ENCODE measurements around the gene TCP1. TPM values are rescaled to one million over a fixed set of nuclear protein-coding genes. Genes with fewer than 3 reads are reported as not detected.
"Not testable (repeated sequence)": the region's sequence is repeated elsewhere in the genome, so short reads cannot be mapped to it uniquely, and the experiment has no call there.

The TCP1 gene
- total and polyA plus RNA-seq, 2 donors (not counting 3 experiments of a cell fraction or from before 2014, with no cell fraction given): 168 to 302 TPM

DNA sequence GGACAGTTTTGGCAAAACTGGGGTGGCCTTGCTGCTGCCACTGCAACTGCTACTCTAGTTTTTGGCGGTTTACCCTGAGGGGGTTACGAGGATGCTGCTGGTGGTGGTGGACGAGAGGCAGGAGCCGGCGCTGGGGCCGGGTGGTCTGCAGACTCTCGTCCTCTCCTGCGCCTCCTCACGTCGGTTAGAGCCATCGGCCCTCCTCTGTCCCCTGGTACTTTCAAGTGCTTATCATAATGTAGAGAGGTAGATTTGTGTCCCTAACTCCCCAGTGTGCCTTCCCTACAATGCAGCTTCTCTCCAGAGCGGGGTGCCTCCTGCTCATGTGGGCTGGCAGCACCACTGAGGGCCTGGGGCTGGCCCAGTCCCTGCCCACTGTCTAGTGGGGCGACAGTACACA lies 36.6 kb upstream of the TCP1 start:
- Histone ChIP-seq H3K79me2 (ENCODE audit: control insufficient read depth, insufficient read depth, low read length) (no peaks in the 10 kb centered on the region), H3K36me3 (ENCODE audit: control insufficient read depth in 2 of 2, extremely low read depth in 1 of 2, insufficient read depth in 2 of 2, low read length in 2 of 2) (no peaks in the 10 kb centered on the region), H3K9me3 (replicated peaks; ENCODE audit: control insufficient read depth, insufficient read depth, low read length) (no peaks in the 10 kb centered on the region), H3K27ac (ENCODE audit: insufficient read depth, low read depth, low read length) (no peak overlapping the region), H3K4me2 (ENCODE audit: insufficient read depth, low read length) (no peak overlapping the region), H3K27me3 (ENCODE audit: control insufficient read depth in 2 of 2, insufficient read depth in 2 of 2, low read length in 2 of 2) (peaks cover 0 to 2% of the 10 kb centered on the region in 2 experiments), H3K4me3 (replicated peaks in 1 of 3; ENCODE audit: insufficient read depth in 1 of 3, low read depth in 1 of 3, low read length in 3 of 3) (no peak overlapping the region), H3K4me1 (ENCODE audit: control insufficient read depth, extremely low read depth, insufficient read depth, low read length) (peaks cover 5% of the 10 kb centered on the region), H3K9me1 (replicated peaks; ENCODE audit: control insufficient read depth, extremely low read depth, insufficient read depth, low read length) (no peaks in the 10 kb centered on the region), H2AFZ (ENCODE audit: low read depth, low read length) (no peak overlapping the region), H3K9ac (replicated peaks; ENCODE audit: extremely low read depth, insufficient read depth, low read length) (no peak overlapping the region), H4K20me1 (replicated peaks; ENCODE audit: control insufficient read depth, extremely low read depth, insufficient read depth, low read length) (no peaks in the 10 kb centered on the region)
- CTCF ChIA-PET: no interaction called here
- dilution Hi-C loops (cut with MboI; ENCODE audit: extremely low pct_ligation_motif_present, low sequenced_read_pairs): no loop called here
- FAIRE-seq: no peak
- TF ChIP-seq, protein P1, sequence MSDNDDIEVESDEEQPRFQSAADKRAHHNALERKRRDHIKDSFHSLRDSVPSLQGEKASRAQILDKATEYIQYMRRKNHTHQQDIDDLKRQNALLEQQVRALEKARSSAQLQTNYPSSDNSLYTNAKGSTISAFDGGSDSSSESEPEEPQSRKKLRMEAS (IDR thresholded peaks at IDR 0.05; ENCODE audit: insufficient read depth, insufficient read length): no peak
- TF ChIP-seq EZH2 (IDR thresholded peaks at IDR 0.05; ENCODE audit: borderline replicate concordance, low read depth, low read length, severe bottlenecking): no peak
- no peak for TF ChIP-seq JUN (IDR thresholded peaks at IDR 0.05; ENCODE audit: borderline replicate concordance, insufficient read depth, insufficient read length, low read depth)
- no peak for TF ChIP-seq POLR2AphosphoS5 (IDR thresholded peaks at IDR 0.05; ENCODE audit: insufficient read depth, low read depth, low read length)
- no peak for TF ChIP-seq FOS (IDR thresholded peaks at IDR 0.05; ENCODE audit: borderline replicate concordance, insufficient read depth, low read length)
- TF ChIP-seq MYC (IDR thresholded peaks at IDR 0.05; ENCODE audit: low read depth, low read length): no peak
- no peak for TF ChIP-seq GATA2 (IDR thresholded peaks at IDR 0.05; ENCODE audit: insufficient read depth, insufficient read length, low read depth, low read length)
- TF ChIP-seq POLR2A (IDR thresholded peaks at IDR 0.05; ENCODE audit: low read depth, low read length): no peak
- no TSS peak for BruUV-seq (replicated peaks)
- intact Hi-C loops (cut with micrococcal nuclease): no loop called here
- no peak for DNase-seq (ENCODE audit: low read depth, low spot score)
- POLR2A ChIA-PET: no interaction called here

DNA sequence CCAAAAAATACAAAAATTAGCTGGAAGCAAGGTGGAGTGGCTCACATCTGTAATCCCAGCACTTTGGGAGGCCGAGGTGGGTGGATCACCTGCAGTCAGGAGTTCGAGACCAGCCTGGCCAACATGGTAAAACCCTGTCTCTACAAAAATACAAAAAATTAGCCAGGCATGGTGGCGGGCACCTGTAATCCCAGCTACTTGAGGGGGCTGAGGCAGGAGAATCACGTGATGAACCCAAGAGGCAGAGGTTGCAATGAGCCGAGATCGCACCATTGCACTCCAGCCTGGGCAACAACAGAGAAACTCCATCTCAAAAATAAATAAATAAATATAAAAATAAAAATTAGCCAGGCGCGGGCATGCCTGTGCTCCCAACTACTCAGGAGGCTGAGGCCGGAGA lies 35.3 kb upstream of the TCP1 start:
- H3K9me3 ChIP-seq (replicated peaks; ENCODE audit: control insufficient read depth, insufficient read depth, low read length); H3K4me1 ChIP-seq (ENCODE audit: control insufficient read depth, extremely low read depth, insufficient read depth, low read length); H3K4me2 ChIP-seq (ENCODE audit: insufficient read depth, low read length); H3K36me3 ChIP-seq (ENCODE audit: control insufficient read depth in 2 of 2, extremely low read depth in 1 of 2, insufficient read depth in 2 of 2, low read length in 2 of 2); H3K9ac ChIP-seq (replicated peaks; ENCODE audit: extremely low read depth, insufficient read depth, low read length); H3K27me3 ChIP-seq (ENCODE audit: control insufficient read depth in 2 of 2, insufficient read depth in 2 of 2, low read length in 2 of 2); H2AFZ ChIP-seq (ENCODE audit: low read depth, low read length); H3K79me2 ChIP-seq (ENCODE audit: control insufficient read depth, insufficient read depth, low read length); DNase-seq (ENCODE audit: low read depth, low spot score); H3K27ac ChIP-seq (ENCODE audit: insufficient read depth, low read depth, low read length); H3K4me3 ChIP-seq (replicated peaks in 1 of 3; ENCODE audit: insufficient read depth in 1 of 3, low read depth in 1 of 3, low read length in 3 of 3); dilution Hi-C loops (cut with MboI; ENCODE audit: extremely low pct_ligation_motif_present, low sequenced_read_pairs); CTCF ChIA-PET; POLR2A ChIA-PET; H4K20me1 ChIP-seq (replicated peaks; ENCODE audit: control insufficient read depth, extremely low read depth, insufficient read depth, low read length); H3K9me1 ChIP-seq (replicated peaks; ENCODE audit: control insufficient read depth, extremely low read depth, insufficient read depth, low read length); BruUV-seq (replicated peaks); intact Hi-C loops (cut with micrococcal nuclease); FAIRE-seq: not testable (repeated sequence)
